DOHH2 (cell line): ENCODE results near the gene DPT.

Source experiments
- H3F3A ChIP-seq: fragments of 200-600 bp; sonication (generic), shearing (Covaris generic); 2 replicates; pipeline ENCODE4 v1.6.0; 2016; ENCODE audit warnings: antibody characterized with exemption, mild to moderate bottlenecking; ENCODE audit not compliant: control insufficient read depth, insufficient read depth
- H3K27ac ChIP-seq: fragments of 200-600 bp; sonication (generic); 2 replicates; pipeline ENCODE4 v1.5.1; 2014; ENCODE audit warnings: low read depth, mild to moderate bottlenecking, low read length, moderate library complexity
- H3K27me3 ChIP-seq: fragments of 200-600 bp; sonication (generic); 2 replicates; pipeline ENCODE4 v1.6.1; 2014; ENCODE audit warnings: mild to moderate bottlenecking, low read length, mixed read lengths; ENCODE audit not compliant: control insufficient read depth
- H3K36me3 ChIP-seq: fragments of 200-600 bp; sonication (generic); 2 replicates; pipeline ENCODE4 v1.6.1; 2014; ENCODE audit warnings: mild to moderate bottlenecking, low read length, moderate library complexity, mixed read lengths; ENCODE audit not compliant: control insufficient read depth
- H3K4me1 ChIP-seq: fragments of 200-600 bp; sonication (generic); 2 replicates; pipeline ENCODE4 v1.6.1; 2014; ENCODE audit warnings: mild to moderate bottlenecking, low read length, mixed read lengths; ENCODE audit not compliant: control insufficient read depth
- H3K4me2 ChIP-seq: fragments of 200-600 bp; sonication (generic); 2 replicates; pipeline ENCODE4 v1.6.0; 2014; ENCODE audit warnings: mild to moderate bottlenecking, low read length, moderate library complexity
- H3K4me3 ChIP-seq: fragments of 200-600 bp; sonication (generic); 2 replicates; pipeline ENCODE4 v1.5.1; 2014; ENCODE audit warnings: mild to moderate bottlenecking, low read length, mixed read lengths
- H3K79me2 ChIP-seq: fragments of 200-600 bp; sonication (generic); 2 replicates; pipeline ENCODE4 v1.6.1; 2014; ENCODE audit warnings: mild to moderate bottlenecking, low read length, mixed read lengths; ENCODE audit not compliant: control insufficient read depth
- H3K9me2 ChIP-seq: fragments of 200-600 bp; sonication (generic); replicated peaks from 2 replicates; pipeline ENCODE4 v1.6.1; 2014; ENCODE audit warnings: mild to moderate bottlenecking, low read length, mixed read lengths; ENCODE audit not compliant: control insufficient read depth
- H3K9me3 ChIP-seq: fragments of 200-600 bp; sonication (generic); 2 replicates; pipeline ENCODE4 v1.6.1; 2014; ENCODE audit warnings: antibody characterized with exemption, low read length, mixed read lengths; ENCODE audit not compliant: control insufficient read depth, insufficient read depth
- H4K20me1 ChIP-seq: fragments of 200-600 bp; sonication (generic); 2 replicates; pipeline ENCODE4 v1.6.0; 2014; ENCODE audit warnings: low read depth, mild to moderate bottlenecking, antibody characterized with exemption, low read length, moderate library complexity; ENCODE audit not compliant: control insufficient read depth, insufficient read depth
- CTCF ChIP-seq: fragments of 200-600 bp; sonication (generic); IDR thresholded peaks from one replicate; pipeline ENCODE4 v1.5.1; 2014; ENCODE audit warnings: antibody characterized with exemption, mild to moderate bottlenecking, low read depth, low read length; ENCODE audit not compliant: poor library complexity, severe bottlenecking
- EZH2phosphoT487 ChIP-seq: fragments of 200-600 bp; sonication (generic); IDR thresholded peaks from 2 replicates; pipeline ENCODE4 v1.6.1; 2017; ENCODE audit warnings: borderline replicate concordance, mild to moderate bottlenecking, antibody characterized with exemption, low read length, moderate library complexity, mixed read lengths

The DPT gene

GRCh38 chr1:168766568-168766967, 37.6 kb upstream of the DPT start:
- H3F3A ChIP-seq: no peaks in the 10 kb centered on the region
- H3K9me2 ChIP-seq: no peaks in the 10 kb centered on the region
- H3K36me3 ChIP-seq: no peaks in the 10 kb centered on the region
- H4K20me1 ChIP-seq: no peaks in the 10 kb centered on the region
- no peak overlapping the region for H3K4me2 ChIP-seq
- no peaks in the 10 kb centered on the region for H3K4me1 ChIP-seq
- H3K27ac ChIP-seq: no peak overlapping the region
- H3K79me2 ChIP-seq: no peaks in the 10 kb centered on the region
- TF ChIP-seq CTCF (no peak), EZH2phosphoT487 (no peak)
- no peaks in the 10 kb centered on the region for H3K9me3 ChIP-seq
- H3K27me3 ChIP-seq: no peaks in the 10 kb centered on the region
- no peak overlapping the region for H3K4me3 ChIP-seq

GRCh38 chr1:168763031-168763430, 34.0 kb upstream of the DPT start:
- Histone ChIP-seq H3K79me2 (no peaks in the 10 kb centered on the region), H3K4me2 (no peak overlapping the region), H3F3A (no peaks in the 10 kb centered on the region), H3K36me3 (no peaks in the 10 kb centered on the region), H3K9me2 (no peaks in the 10 kb centered on the region), H3K4me3 (no peak overlapping the region), H3K9me3 (no peaks in the 10 kb centered on the region), H3K27me3 (no peaks in the 10 kb centered on the region), H4K20me1 (no peaks in the 10 kb centered on the region), H3K4me1 (no peaks in the 10 kb centered on the region), H3K27ac (no peak overlapping the region)
- TF ChIP-seq CTCF (no peak), EZH2phosphoT487 (no peak)

GRCh38 chr1:168762473-168762872, 33.5 kb upstream of the DPT start:
- no peak overlapping the region for H3K4me3 ChIP-seq
- no peak overlapping the region for H3K27ac ChIP-seq
- H3K4me2 ChIP-seq: no peak overlapping the region
- no peaks in the 10 kb centered on the region for H3K79me2 ChIP-seq
- H3K4me1 ChIP-seq: no peaks in the 10 kb centered on the region
- H3K36me3 ChIP-seq: no peaks in the 10 kb centered on the region
- H3F3A ChIP-seq: no peaks in the 10 kb centered on the region
- no peak for TF ChIP-seq EZH2phosphoT487
- H3K9me3 ChIP-seq: no peaks in the 10 kb centered on the region
- H3K27me3 ChIP-seq: no peaks in the 10 kb centered on the region
- no peaks in the 10 kb centered on the region for H4K20me1 ChIP-seq
- H3K9me2 ChIP-seq: no peaks in the 10 kb centered on the region

- Histone ChIP-seq H4K20me1 (no peaks in the 10 kb centered on the region), H3K4me3 (no peak overlapping the region), H3K79me2 (no peaks in the 10 kb centered on the region), H3K27me3 (no peaks in the 10 kb centered on the region; the same call in 1 of the 2 replicates), H3K4me2 (no peak overlapping the region), H3K9me2 (no peaks in the 10 kb centered on the region), H3K36me3 (no peaks in the 10 kb centered on the region), H3F3A (no peaks in the 10 kb centered on the region), H3K4me1 (no peaks in the 10 kb centered on the region), H3K9me3 (no peaks in the 10 kb centered on the region), H3K27ac (no peak overlapping the region)
- TF ChIP-seq EZH2phosphoT487 (no peak), CTCF (no peak)
These were observed 31.8 kb upstream of the DPT start for GRCh38 chr1:168760781-168761180.
